NT2/D1 (cell line): ENCODE data around the gene NSF.
"Not testable (repeated sequence)": the region's sequence is repeated elsewhere in the genome, so short reads cannot be mapped to it uniquely, and the experiment has no call there.

ENCODE experiments used
- YY1 ChIP-seq: IDR thresholded peaks from 2 replicates; pipeline ENCODE4 v1.6.1; 2011; ENCODE audit not compliant: insufficient read length, insufficient read depth
- ZNF274 ChIP-seq: IDR thresholded peaks from 2 replicates; pipeline ENCODE4 v1.6.1; 2011; ENCODE audit warnings: mild to moderate bottlenecking, low read depth, low read length

DNA sequence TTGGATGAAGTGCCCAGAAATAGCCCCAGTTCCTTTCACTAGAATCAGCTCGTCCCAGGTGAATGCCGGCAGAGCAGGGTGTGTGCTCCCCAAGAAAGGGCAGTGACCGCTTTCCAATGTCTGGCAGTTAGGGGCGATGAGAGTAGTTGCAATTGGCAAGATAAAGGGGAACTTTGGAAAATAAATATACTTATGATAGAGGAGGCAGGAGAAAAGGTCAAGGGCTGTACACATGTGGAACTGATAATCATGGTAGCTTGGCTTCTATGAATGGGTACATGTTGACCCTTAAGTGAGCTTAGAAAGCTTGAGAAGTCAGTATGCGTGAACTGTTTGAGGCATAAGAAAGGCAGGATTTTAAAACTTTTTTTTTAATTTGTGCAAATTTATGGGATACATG, 75.5 kb downstream of the NSF start:
- TF ChIP-seq YY1, ZNF274: not testable (repeated sequence)
